ENCODE results near the gene CADM2. TPM values are rescaled to one million over a fixed set of nuclear protein-coding genes. Genes with fewer than 3 reads are reported as not detected.

The CADM2 gene
- total RNA-seq, 1 experiment from 2014 or later, result 3.7 TPM

DNA sequence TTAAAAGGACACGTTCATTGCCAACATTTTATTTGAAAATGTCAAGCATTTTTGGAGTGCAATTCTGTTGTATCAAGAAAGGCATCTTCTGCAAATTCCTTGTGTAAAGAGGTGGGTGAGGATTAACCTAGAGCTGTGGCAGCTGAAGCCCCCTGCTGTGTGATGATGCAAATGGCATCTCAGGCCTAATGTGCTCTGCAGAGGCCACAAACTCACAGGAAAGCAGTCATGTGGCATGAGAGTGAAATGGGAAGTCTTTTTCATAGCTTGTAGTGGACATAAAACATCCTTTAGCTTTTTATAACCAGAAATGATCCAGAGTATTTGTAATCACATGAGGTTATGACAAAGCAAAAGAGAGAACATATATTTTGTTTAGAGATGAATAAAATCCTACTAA is 6.4 kb downstream of the CADM2 start:
- ChIA-PET CTCF (no interaction called here), POLR2A (ENCODE audit: low non-redundant PET) (no interaction called here)
- no peaks in the 10 kb centered on the region for H3K9me3 ChIP-seq (ENCODE audit: low read depth, low read length, poor library complexity, severe bottlenecking)
- H3K4me1 ChIP-seq (ENCODE audit: insufficient read depth, low read length, poor library complexity, severe bottlenecking), result peaks cover 35% of the 10 kb centered on the region
- BruUV-seq (replicated peaks), result no TSS peak
- peak; percentile 80 for DNase-seq (ENCODE audit: low spot score)
- no peak for TF ChIP-seq EZH2 (IDR thresholded peaks at IDR 0.05; ENCODE audit: borderline replicate concordance, low read depth, low read length, poor library complexity, severe bottlenecking)
- TF ChIP-seq, protein P1, sequence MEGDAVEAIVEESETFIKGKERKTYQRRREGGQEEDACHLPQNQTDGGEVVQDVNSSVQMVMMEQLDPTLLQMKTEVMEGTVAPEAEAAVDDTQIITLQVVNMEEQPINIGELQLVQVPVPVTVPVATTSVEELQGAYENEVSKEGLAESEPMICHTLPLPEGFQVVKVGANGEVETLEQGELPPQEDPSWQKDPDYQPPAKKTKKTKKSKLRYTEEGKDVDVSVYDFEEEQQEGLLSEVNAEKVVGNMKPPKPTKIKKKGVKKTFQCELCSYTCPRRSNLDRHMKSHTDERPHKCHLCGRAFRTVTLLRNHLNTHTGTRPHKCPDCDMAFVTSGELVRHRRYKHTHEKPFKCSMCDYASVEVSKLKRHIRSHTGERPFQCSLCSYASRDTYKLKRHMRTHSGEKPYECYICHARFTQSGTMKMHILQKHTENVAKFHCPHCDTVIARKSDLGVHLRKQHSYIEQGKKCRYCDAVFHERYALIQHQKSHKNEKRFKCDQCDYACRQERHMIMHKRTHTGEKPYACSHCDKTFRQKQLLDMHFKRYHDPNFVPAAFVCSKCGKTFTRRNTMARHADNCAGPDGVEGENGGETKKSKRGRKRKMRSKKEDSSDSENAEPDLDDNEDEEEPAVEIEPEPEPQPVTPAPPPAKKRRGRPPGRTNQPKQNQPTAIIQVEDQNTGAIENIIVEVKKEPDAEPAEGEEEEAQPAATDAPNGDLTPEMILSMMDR (conservative IDR thresholded peaks at IDR 0.05; ENCODE audit: low read depth, low read length), result no peak
- intact Hi-C loops (cut with micrococcal nuclease; ENCODE audit: unreplicated experiment), result no loop called here
- H3K27me3 ChIP-seq (replicated peaks; ENCODE audit: insufficient read depth, low read depth, low read length, poor library complexity), result no peaks in the 10 kb centered on the region
- H3K4me3 ChIP-seq (ENCODE audit: low read depth, low read length, poor library complexity, severe bottlenecking), result no peak overlapping the region
- H3K27ac ChIP-seq (ENCODE audit: low read depth, low read length, poor library complexity, severe bottlenecking), result peak overlapping the region; percentile 50
- no peaks in the 10 kb centered on the region for H3K36me3 ChIP-seq (ENCODE audit: insufficient read depth, low read length, poor library complexity, severe bottlenecking)

DNA sequence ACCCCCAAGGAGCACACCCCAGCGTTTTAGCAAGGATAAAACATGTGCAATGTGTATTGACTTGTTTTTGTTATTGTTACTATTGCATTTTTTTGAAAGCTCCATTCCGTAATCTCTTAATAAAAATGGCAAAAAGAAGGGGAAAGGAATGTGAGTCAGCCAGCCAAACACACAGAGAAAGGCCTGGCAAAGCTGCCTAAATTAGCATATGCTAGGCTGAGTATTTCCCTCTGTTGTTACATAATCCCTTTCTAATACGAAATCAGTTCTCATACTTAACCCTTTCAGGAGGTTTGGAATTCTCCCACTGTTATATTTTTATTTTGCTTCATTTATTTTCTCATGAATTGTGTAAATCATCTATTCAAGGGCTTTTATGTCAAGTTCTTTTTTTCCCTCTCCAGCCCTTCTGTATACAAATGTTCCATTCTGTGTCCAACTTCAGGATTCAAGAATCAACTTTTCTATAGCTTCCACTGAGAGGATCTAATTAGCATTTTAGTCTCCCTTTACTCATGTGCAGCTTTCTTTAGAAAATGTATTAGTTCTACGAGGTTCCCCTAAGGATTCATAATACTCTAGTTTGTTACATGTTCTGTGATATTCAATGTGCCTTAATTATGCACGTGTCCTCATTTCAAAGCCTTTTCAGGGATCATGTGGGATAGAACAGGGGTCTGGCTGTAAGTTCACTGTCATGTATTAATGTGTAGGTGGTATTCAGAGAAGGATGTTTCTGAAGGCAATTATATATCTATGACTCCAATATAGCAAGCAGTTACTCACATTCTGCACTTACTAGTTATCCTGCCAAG is 9.2 kb downstream of the CADM2 start:
- intact Hi-C loops (cut with micrococcal nuclease; ENCODE audit: unreplicated experiment), result no loop called here
- peak; percentile 65 for DNase-seq (ENCODE audit: low spot score)
- Histone ChIP-seq H3K36me3 (ENCODE audit: insufficient read depth, low read length, poor library complexity, severe bottlenecking) (no peaks in the 10 kb centered on the region), H3K27me3 (replicated peaks; ENCODE audit: insufficient read depth, low read depth, low read length, poor library complexity) (no peaks in the 10 kb centered on the region), H3K4me3 (ENCODE audit: low read depth, low read length, poor library complexity, severe bottlenecking) (peak overlapping the region; percentile 8), H3K27ac (ENCODE audit: low read depth, low read length, poor library complexity, severe bottlenecking) (peak overlapping the region; percentile 61), H3K9me3 (ENCODE audit: low read depth, low read length, poor library complexity, severe bottlenecking) (no peaks in the 10 kb centered on the region), H3K4me1 (ENCODE audit: insufficient read depth, low read length, poor library complexity, severe bottlenecking) (peaks cover 32% of the 10 kb centered on the region)
- TF ChIP-seq, protein P1 (conservative IDR thresholded peaks at IDR 0.05; ENCODE audit: low read depth, low read length), result no peak
- no peak for TF ChIP-seq EZH2 (IDR thresholded peaks at IDR 0.05; ENCODE audit: borderline replicate concordance, low read depth, low read length, poor library complexity, severe bottlenecking)
- ChIA-PET CTCF (no interaction called here), POLR2A (ENCODE audit: low non-redundant PET) (no interaction called here)
- BruUV-seq (replicated peaks), result no TSS peak

DNA sequence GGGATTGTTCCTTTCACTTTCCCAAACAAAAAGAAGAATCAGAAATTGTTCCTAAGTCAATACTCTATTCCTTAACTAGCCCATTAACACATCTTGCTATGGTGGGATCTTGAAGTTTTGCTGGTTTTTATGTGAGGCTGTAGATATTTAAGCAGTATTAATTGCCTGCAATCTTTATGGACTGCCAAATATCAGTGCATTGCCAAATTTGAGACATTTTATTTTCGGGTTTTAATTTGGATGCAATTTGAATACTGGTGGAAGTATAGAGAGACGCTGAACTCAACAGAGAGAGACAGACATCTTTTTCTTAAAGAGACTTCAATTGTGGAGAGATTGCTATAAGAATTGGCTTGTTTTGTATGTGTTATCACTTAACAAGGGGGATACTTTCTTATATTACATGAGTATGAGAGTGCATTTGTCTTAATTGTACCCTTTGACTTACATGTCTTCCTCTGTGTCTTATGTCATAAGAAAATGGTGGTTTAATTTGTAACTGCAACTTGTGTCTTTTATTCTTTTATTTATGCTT is 10.0 kb downstream of the CADM2 start:
- peak overlapping the region; percentile 61 for H3K27ac ChIP-seq (ENCODE audit: low read depth, low read length, poor library complexity, severe bottlenecking)
- ChIA-PET CTCF (no interaction called here), POLR2A (ENCODE audit: low non-redundant PET) (no interaction called here)
- no peaks in the 10 kb centered on the region for H3K36me3 ChIP-seq (ENCODE audit: insufficient read depth, low read length, poor library complexity, severe bottlenecking)
- H3K9me3 ChIP-seq (ENCODE audit: low read depth, low read length, poor library complexity, severe bottlenecking), result no peaks in the 10 kb centered on the region
- TF ChIP-seq EZH2 (IDR thresholded peaks at IDR 0.05; ENCODE audit: borderline replicate concordance, low read depth, low read length, poor library complexity, severe bottlenecking), result no peak
- TF ChIP-seq, protein P1 (conservative IDR thresholded peaks at IDR 0.05; ENCODE audit: low read depth, low read length), result no peak
- no peak overlapping the region for H3K4me3 ChIP-seq (ENCODE audit: low read depth, low read length, poor library complexity, severe bottlenecking)
- intact Hi-C loops (cut with micrococcal nuclease; ENCODE audit: unreplicated experiment), result no loop called here
- no peaks in the 10 kb centered on the region for H3K27me3 ChIP-seq (replicated peaks; ENCODE audit: insufficient read depth, low read depth, low read length, poor library complexity)
- no TSS peak for BruUV-seq (replicated peaks)
- peaks cover 32% of the 10 kb centered on the region for H3K4me1 ChIP-seq (ENCODE audit: insufficient read depth, low read length, poor library complexity, severe bottlenecking)
- no peak for DNase-seq (ENCODE audit: low spot score)

Data from A673 (cell line).